ENCODE data around the gene TRAM2.

TRAM2 gene

GRCh38 chr6:52522151-52522626 lies 54.7 kb downstream of the TRAM2 start:
- Histone ChIP-seq H4K20me1 (peaks cover 0 to 82% (median 6%) of the 10 kb centered on the region in 11 experiments; a peak in 7 of 22 replicates), H3K4me3 (no peak overlapping the region), H3K27me3 (no peaks in the 10 kb centered on the region), H3K4me1 (peaks cover 14 to 46% (median 23%) of the 10 kb centered on the region in 10 experiments; a peak in 18 of 20 replicates), H3K9me3 (replicated peaks in 1 of 11) (no peaks in the 10 kb centered on the region), H3K9ac (no peak overlapping the region), H3K27ac (0 out of 22 replicates have a peak overlapping the region, but pooled peaks of 2 of the 11 experiments have one; percentile 5 to 36), H3K4me2 (peak overlapping the region in 5 of 11 experiments; percentile 10 to 52 (median 44); a peak in 5 of 22 replicates), H3K36me3 (peaks cover 15 to 90% (median 60%) of the 10 kb centered on the region in 11 experiments; a peak in 21 of 22 replicates)
- TF ChIP-seq Cebpa-rat (IDR thresholded peaks at IDR 0.05): no peak

GRCh38 chr6:52519618-52520017 lies 57.2 kb downstream of the TRAM2 start:
- peaks cover 21 to 72% (median 34%) of the 10 kb centered on the region in 10 experiments for H3K4me1 ChIP-seq
- no peaks in the 10 kb centered on the region for H3K27me3 ChIP-seq
- H3K9me3 ChIP-seq (replicated peaks in 1 of 11): no peaks in the 10 kb centered on the region
- H3K9ac ChIP-seq: no peak overlapping the region
- H4K20me1 ChIP-seq: peaks cover 0 to 74% (median 0%) of the 10 kb centered on the region in 11 experiments; a peak in 6 of 22 replicates
- peaks cover 39 to 94% (median 70%) of the 10 kb centered on the region in 11 experiments for H3K36me3 ChIP-seq
- no peak overlapping the region for H3K4me2 ChIP-seq
- H3K4me3 ChIP-seq: no peak overlapping the region
- no peak overlapping the region for H3K27ac ChIP-seq
- no peak for TF ChIP-seq Cebpa-rat (IDR thresholded peaks at IDR 0.05)

GRCh38 chr6:52518279-52518945 lies 58.4 kb downstream of the TRAM2 start:
- H3K36me3 ChIP-seq: peaks cover 51 to 97% (median 71%) of the 10 kb centered on the region in 11 experiments
- H3K27ac ChIP-seq: peak overlapping the region in 10 of 11 experiments; percentile 29 to 71 (median 50); a peak in 17 of 22 replicates
- peak overlapping the region in 6 of 11 experiments; percentile 7 to 76 (median 60); a peak in 10 of 22 replicates for H3K4me2 ChIP-seq
- H4K20me1 ChIP-seq: peaks cover 0 to 63% (median 0%) of the 10 kb centered on the region in 11 experiments; a peak in 6 of 22 replicates
- TF ChIP-seq Cebpa-rat (IDR thresholded peaks at IDR 0.05): no peak
- peak overlapping the region in 5 of 11 experiments; percentile 4 to 50 (median 38); a peak in 5 of 22 replicates for H3K9ac ChIP-seq
- no peak overlapping the region for H3K4me3 ChIP-seq
- H3K9me3 ChIP-seq (replicated peaks in 1 of 11): no peaks in the 10 kb centered on the region
- no peaks in the 10 kb centered on the region for H3K27me3 ChIP-seq
- peaks cover 20 to 75% (median 46%) of the 10 kb centered on the region in 10 experiments for H3K4me1 ChIP-seq

GRCh38 chr6:52517502-52518278 lies 59.2 kb downstream of the TRAM2 start:
- Histone ChIP-seq H3K27ac (peak overlapping the region; percentile 29 to 71 (median 47); a peak in 19 of 22 replicates), H3K4me3 (no peak overlapping the region), H3K27me3 (no peaks in the 10 kb centered on the region), H3K9me3 (replicated peaks in 1 of 11) (no peaks in the 10 kb centered on the region), H3K36me3 (peaks cover 54 to 100% (median 74%) of the 10 kb centered on the region in 11 experiments), H3K9ac (peak overlapping the region in 5 of 11 experiments; percentile 4 to 50 (median 38); a peak in 5 of 22 replicates), H3K4me1 (peaks cover 20 to 75% (median 48%) of the 10 kb centered on the region in 10 experiments), H3K4me2 (peak overlapping the region in 7 of 11 experiments; percentile 7 to 76 (median 48); a peak in 11 of 22 replicates), H4K20me1 (peaks cover 0 to 61% (median 0%) of the 10 kb centered on the region in 11 experiments; a peak in 6 of 22 replicates)
- no peak for TF ChIP-seq Cebpa-rat (IDR thresholded peaks at IDR 0.05)

GRCh38 chr6:52516943-52517342 lies 59.9 kb downstream of the TRAM2 start:
- Histone ChIP-seq H3K4me2 (peak overlapping the region in 1 of 11 experiments; percentile 71; a peak in 3 of 22 replicates), H3K27me3 (no peaks in the 10 kb centered on the region), H3K36me3 (peaks cover 55 to 100% (median 81%) of the 10 kb centered on the region in 11 experiments), H3K27ac (no peak overlapping the region), H4K20me1 (peaks cover 0 to 58% (median 0%) of the 10 kb centered on the region in 11 experiments; a peak in 5 of 22 replicates), H3K4me1 (peaks cover 25 to 80% (median 49%) of the 10 kb centered on the region in 10 experiments), H3K9ac (no peak overlapping the region), H3K4me3 (no peak overlapping the region), H3K9me3 (replicated peaks in 1 of 11) (no peaks in the 10 kb centered on the region)
- no peak for TF ChIP-seq Cebpa-rat (IDR thresholded peaks at IDR 0.05)

GRCh38 chr6:52516269-52516668 lies 60.6 kb downstream of the TRAM2 start:
- H3K36me3 ChIP-seq: peaks cover 62 to 100% (median 87%) of the 10 kb centered on the region in 11 experiments
- no peak overlapping the region; a peak in 1 of 22 replicates for H3K4me2 ChIP-seq
- no peak overlapping the region for H3K9ac ChIP-seq
- no peaks in the 10 kb centered on the region for H3K9me3 ChIP-seq (replicated peaks in 1 of 11)
- no peak for TF ChIP-seq Cebpa-rat (IDR thresholded peaks at IDR 0.05)
- H4K20me1 ChIP-seq: peaks cover 0 to 53% (median 0%) of the 10 kb centered on the region in 11 experiments; a peak in 5 of 22 replicates
- peaks cover 32 to 87% (median 55%) of the 10 kb centered on the region in 10 experiments for H3K4me1 ChIP-seq
- H3K4me3 ChIP-seq: no peak overlapping the region
- no peaks in the 10 kb centered on the region for H3K27me3 ChIP-seq
- no peak overlapping the region for H3K27ac ChIP-seq

GRCh38 chr6:52515219-52515960 lies 61.5 kb downstream of the TRAM2 start:
- Histone ChIP-seq H3K4me2 (peak overlapping the region in 9 of 11 experiments; percentile 21 to 71 (median 47); a peak in 15 of 22 replicates), H3K27ac (peak overlapping the region in 4 of 11 experiments; percentile 58 to 66 (median 63); a peak in 8 of 22 replicates), H3K4me1 (peaks cover 41 to 95% (median 64%) of the 10 kb centered on the region in 10 experiments), H3K36me3 (peaks cover 69 to 100% (median 92%) of the 10 kb centered on the region in 11 experiments), H3K9me3 (replicated peaks in 1 of 11) (no peaks in the 10 kb centered on the region), H4K20me1 (peaks cover 0 to 51% (median 0%) of the 10 kb centered on the region in 11 experiments; a peak in 5 of 22 replicates), H3K4me3 (no peak overlapping the region), H3K9ac (0 out of 22 replicates have a peak overlapping the region, but pooled peaks of 1 of the 11 experiments have one; percentile 2), H3K27me3 (no peaks in the 10 kb centered on the region)
- no peak for TF ChIP-seq Cebpa-rat (IDR thresholded peaks at IDR 0.05)

- Histone ChIP-seq H3K4me3 (no peak overlapping the region), H3K9me3 (replicated peaks in 1 of 11) (no peaks in the 10 kb centered on the region), H3K36me3 (peaks cover 71 to 97% (median 86%) of the 10 kb centered on the region in 11 experiments), H3K9ac (peak overlapping the region in 1 of 11 experiments; percentile 24; a peak in 2 of 22 replicates), H3K4me2 (peak overlapping the region in 10 of 11 experiments; percentile 13 to 71 (median 42); a peak in 19 of 22 replicates), H3K4me1 (peaks cover 49 to 97% (median 73%) of the 10 kb centered on the region in 10 experiments), H3K27me3 (no peaks in the 10 kb centered on the region), H4K20me1 (peaks cover 0 to 44% (median 0%) of the 10 kb centered on the region in 11 experiments; a peak in 5 of 22 replicates), H3K27ac (peak overlapping the region in 8 of 11 experiments; percentile 5 to 66 (median 40); a peak in 11 of 22 replicates)
- peak in 5 of 11 experiments; percentile 13 to 85 (median 24); a peak in 6 of 22 replicates for TF ChIP-seq Cebpa-rat (IDR thresholded peaks at IDR 0.05)
These were observed 62.3 kb downstream of the TRAM2 start for GRCh38 chr6:52514514-52514913.
